Central memory CD4-positive, alpha-beta T cell (primary cell): ENCODE measurements around the gene KIRREL1.

ENCODE experiments used
- DNase-seq: peaks from one replicate; pipeline ENCODE4 v3.0.0; 2022

The KIRREL1 gene

DNA sequence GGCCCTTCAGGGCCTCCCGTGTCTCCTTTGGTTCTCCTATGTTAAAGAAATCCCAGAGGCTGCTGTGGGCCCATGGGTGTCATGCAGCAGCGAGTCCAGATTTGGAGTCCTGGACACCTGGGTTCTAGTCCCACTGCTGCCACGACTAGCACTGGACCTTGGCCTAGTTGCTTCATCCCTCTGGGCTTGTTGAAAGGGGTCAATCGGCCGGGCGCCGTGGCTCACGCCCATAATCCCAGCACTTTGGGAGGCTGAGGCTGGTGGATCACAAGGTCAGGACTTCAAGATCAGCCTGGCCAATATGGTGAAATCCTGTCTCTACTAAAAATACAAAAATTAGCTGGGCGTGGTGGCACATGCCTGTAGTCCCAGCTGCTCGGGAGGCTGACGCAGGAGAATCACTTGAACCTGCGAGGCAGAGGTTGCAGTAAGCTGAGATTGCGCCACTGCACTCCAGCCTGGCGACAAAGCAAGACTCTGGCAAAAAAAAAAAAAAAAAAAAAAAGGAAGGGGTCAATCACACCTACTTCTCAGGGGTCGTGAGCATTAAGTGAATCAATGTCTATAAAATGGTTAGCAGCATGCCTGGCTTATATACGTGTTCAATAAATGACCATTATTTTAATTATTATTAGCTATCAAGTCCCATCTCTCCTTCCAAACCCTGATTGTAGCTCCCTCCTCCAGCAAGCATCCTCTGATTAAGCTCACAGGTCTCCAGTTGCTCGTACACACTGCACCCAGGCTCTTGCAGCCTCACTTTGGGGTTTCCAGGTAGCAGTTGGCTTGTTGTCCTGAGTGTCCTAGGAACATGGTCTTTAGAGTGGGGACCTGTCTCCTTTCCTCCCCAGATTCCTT, 43.8 kb downstream of the KIRREL1 start:
- DNase-seq: no peak

DNA sequence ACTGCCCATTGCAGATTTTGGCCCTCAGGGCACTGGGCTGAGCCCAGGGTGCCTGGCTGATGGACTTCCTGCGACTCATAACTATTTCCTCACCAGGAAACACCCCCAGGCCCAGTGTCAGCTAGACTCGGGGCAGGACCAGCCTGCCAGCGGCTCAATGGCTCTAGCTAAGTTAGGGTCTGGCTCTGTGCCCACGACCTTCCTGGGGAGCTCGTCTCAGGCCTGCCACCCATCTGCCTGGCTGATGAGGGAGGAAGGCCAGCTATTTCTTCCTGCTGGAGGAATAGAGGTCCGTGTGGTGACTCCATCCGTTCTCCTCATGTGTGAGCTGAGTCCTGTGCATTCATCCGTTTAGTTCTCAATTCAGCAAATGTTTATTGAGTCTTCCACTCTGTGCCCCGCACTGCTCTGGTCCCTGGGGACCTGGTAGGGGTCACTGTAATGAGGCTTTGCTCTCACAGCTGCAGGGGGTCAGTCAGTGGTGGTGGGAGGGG, 44.5 kb downstream of the KIRREL1 start:
- DNase-seq: no peak

DNA sequence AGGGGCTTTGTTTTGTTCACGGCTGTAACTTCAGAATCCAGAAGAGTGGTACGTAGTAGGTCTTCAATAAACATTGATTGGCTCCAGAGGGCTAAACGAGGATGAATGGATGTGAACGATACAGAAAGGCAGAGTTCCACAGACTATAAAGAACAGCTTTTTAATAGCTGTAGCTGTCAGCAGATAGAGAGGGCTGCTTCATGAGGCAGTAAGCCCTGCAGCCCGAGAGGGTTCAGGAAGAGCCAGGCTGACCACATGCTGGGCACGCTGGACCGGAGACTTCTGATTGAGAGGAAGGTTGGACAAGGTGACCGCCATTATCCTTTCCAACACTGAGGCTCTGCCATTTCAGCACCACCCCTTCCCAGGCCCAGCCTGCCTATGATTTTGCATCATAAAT, 45.3 kb downstream of the KIRREL1 start:
- no peak for DNase-seq

GRCh38 chr1:158039380-158039779, 45.9 kb downstream of the KIRREL1 start:
- DNase-seq: no peak

DNA sequence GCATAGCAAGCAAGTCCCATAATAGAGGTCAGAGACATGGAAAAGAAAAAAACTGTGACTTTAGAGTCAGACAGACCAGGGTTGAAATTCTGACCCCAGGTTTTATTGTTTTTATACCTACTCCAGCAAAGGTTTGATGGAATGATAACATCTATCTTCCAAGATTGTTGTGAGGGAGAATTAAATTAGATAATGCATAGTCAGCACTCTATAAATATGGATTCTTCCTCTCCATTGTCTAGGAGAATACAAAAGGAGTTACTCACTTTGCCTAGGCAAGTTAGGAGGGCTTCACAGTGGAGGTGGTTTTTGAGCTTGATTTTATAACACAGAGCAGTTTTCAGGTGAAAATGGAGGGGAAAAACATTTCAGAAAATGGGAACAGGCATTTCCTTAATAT, 46.9 kb downstream of the KIRREL1 start:
- DNase-seq: no peak

DNA sequence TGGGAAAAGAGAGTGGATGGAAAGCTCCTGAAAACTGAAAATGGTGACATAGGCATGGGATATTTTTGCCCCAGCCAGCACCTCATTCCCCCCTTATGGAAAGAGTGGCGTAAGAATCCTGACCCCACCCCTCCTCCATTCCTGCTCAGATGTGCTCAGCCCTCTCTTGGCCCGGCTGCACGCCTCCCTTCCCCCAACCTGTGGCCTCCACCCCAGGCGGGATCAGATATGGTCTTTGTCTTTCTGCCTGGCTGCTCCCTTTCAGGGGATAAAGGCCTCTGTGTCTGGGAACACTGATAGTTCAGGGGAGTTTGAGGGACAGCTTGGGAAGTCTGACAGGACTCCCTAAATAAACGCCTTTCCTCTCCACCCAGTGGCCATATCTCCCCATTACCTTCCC, 49.8 kb downstream of the KIRREL1 start:
- no peak for DNase-seq

DNA sequence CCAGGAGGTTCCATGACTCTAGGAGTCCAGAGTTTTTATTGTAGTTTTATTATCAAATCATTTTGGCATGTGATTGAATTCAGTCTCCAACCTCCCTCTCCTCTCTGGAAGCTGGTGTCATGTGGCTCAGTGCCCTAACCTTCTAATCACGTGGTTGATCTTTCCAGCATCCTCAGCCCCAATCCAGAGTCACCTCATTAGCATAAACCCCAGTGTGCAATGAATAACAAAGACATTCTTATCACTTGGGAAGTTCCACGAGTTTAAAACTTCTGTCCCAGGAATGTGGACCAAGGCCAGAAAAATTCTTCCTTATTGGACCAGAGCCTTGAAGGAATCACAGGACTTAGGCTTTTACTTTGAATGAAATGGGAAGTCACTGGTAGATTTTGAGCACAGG, 52.2 kb downstream of the KIRREL1 start:
- DNase-seq: no peak

GRCh38 chr1:158046715-158047510, 53.5 kb downstream of the KIRREL1 start:
- no peak for DNase-seq

GRCh38 chr1:158048371-158049067, 55.1 kb downstream of the KIRREL1 start:
- no peak for DNase-seq

DNA sequence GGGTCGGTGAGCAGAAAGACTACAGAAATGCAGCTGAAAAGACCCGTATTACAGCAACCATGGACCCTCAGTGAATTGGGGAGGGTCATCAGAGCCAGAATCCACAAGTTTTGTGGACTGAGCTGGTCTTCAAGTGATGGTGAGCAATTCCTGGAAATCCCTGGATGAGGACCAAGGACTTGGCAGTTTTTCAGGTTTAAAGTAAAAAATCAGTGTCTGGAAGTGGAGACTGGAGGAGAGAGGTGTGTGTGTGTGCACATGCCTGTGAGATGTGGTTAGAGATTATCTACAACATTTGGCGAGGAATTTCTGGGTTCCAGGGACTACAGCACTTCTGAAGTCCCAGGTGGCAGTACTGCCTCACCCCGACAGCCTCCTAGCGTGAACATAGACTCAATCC, 56.4 kb downstream of the KIRREL1 start:
- no peak for DNase-seq

GRCh38 chr1:158053276-158053675, 59.8 kb downstream of the KIRREL1 start:
- no peak for DNase-seq

- DNase-seq: no peak
Measured at GRCh38 chr1:158054721-158055120, 61.3 kb downstream of the KIRREL1 start.

DNA sequence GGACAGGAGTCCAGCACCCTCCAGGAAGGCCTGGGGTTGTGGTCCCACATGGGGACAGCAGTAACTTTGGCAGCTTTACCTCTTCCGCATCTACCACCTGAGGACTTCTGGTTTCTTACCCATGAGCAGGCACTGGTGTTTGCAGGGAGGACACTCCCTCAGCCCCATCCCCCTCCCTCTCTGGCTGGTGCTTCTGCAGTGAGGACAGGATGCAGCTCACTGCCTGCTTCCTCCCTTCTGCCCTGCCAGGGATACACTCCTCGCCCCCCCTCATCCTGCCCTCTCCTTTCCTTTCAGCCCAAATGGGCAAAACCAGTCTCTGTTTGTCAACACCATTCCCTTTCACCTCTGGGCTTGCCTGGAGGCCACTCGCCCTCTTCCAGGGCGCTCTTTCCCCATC, 62.4 kb downstream of the KIRREL1 start:
- no peak for DNase-seq

- DNase-seq: no peak
Measured at GRCh38 chr1:158056498-158056897, 63.1 kb downstream of the KIRREL1 start.

DNA sequence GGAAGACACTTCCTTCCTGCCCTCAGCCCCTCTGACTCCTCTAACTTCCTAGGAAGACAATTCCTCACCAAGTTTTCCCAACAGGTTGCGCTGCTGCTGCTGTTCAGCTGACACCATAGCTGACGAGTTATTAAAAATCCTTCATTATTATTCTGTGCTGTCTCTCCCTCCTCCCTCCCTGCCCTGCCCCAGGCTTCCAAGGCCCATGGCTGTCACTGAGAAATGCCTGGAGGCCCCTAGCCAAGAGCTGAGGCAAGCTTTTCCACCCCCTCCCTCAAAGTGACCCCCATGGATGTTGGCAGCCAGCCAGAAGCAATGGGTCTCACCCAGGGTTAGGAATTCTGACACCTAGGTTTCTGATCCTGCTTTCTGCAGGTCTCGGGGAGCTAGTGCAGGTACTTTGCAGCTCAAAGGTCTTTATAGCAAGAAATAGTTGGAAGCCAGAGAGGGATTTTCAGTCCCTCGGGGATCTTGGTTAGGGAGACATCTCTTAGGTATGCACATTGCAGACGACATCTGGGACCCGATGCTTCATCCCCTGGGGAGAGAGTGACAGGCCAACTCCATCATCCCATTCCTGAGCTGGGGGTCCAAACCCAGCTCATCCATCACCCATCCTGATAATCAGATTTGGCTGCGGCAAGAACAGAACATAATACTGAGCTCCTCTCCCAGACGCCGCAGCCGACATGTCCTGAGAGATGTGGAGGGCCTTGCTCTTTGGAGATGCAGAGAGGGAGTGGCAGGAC, 65.0 kb downstream of the KIRREL1 start:
- no peak for DNase-seq

GRCh38 chr1:158059984-158060383, 66.5 kb downstream of the KIRREL1 start:
- DNase-seq: no peak

GRCh38 chr1:158062174-158062573, 68.7 kb downstream of the KIRREL1 start:
- DNase-seq: no peak

GRCh38 chr1:158067662-158068061, 74.2 kb downstream of the KIRREL1 start:
- no peak for DNase-seq

DNA sequence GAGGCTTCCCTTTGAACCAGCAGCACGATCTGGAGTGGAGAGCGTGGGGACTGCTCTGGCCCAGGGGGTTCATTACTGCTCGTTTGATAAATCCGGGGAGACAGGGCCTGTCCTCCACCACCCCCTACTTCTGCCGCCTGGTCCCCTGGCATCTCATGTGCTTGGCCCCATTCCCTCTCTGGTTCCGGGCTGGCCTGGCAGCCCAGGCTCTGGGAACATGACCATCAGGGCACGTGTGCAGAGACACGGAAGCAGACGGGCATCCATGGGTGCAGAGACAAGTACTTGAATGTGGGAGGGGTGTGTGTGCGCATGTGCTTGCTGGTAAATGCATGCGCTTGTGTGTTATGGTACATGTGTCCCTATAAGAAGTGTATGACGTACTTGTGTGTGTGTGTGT, 75.5 kb downstream of the KIRREL1 start:
- no peak for DNase-seq

DNA sequence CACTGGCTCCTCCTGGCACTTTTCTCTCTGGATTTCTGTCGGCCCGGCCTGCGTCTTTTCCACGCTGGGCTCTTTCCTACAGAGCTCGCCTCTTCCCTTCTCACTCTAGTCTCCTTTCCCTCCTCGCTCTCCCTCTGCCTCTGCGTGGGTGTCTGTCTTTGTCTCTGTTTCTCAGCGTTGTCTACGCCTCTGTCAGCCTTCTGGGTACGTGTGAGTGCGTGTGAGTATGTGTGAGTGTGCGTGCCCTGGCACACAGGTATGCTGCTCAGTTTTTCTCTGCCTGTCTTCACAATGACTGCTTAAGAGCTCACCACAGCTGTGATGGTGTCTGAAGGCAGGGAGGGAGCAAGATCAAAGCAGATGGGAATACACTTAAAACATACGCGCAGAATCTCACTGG, 77.7 kb downstream of the KIRREL1 start:
- no peak for DNase-seq

- DNase-seq: no peak
Measured at GRCh38 chr1:158075078-158075477, 81.6 kb downstream of the KIRREL1 start.

DNA sequence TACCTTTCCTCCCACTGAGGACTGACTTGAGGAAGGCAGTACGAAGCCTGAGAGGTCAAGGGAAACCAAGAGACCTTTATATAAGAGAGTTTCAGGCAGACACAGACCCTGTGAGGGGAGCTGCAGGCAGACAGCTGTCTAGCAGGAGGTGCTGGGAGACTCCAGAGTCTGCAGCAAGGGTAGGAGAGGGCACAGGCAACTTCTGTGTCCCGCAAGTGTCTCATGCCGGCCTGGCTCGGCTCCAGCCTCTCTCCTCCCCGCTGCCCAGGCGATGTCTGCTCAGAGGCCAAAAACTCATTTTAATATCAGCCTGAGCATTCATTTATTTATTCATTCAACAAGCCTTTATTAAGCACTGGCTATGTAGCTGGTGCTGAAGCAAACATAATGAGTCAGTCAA, 83.0 kb downstream of the KIRREL1 start:
- DNase-seq: no peak
